CD4-positive, alpha-beta T cell (primary cell): ENCODE measurements around the gene PHYKPL. TPM values are rescaled to one million over a fixed set of nuclear protein-coding genes. Genes with fewer than 3 reads are reported as not detected.

Experiments
- ATAC-seq: fragments of 200-7000 bp; cut with Tn5 transposase; one replicate; pipeline ENCODE4 v1.10.0; 2022; ENCODE audit warnings: mild to moderate bottlenecking; ENCODE audit not compliant: poor library complexity
- CTCF ChIA-PET: fragments of 350-600 bp; sonication (Branson Sonifier 250); formaldehyde crosslinking; loops from one replicate; lab custom pipeline; 2021; ENCODE audit warnings: antibody characterized with exemption, inconsistent platforms; lab: Charles Lee
- POLR2A ChIA-PET: fragments of 350-600 bp; sonication (Branson Sonifier 250); formaldehyde crosslinking; loops from one replicate; lab custom pipeline; 2021; ENCODE audit warnings: antibody characterized with exemption, inconsistent platforms; lab: Charles Lee
- DNase-seq, 14 experiments: peaks; one replicate each; pipeline ENCODE4 v3.0.0-alpha.2; 2013 to 2020; ENCODE audit warnings: mixed read lengths in 2 of 14
- H3K27ac ChIP-seq, 2 donors: one replicate each; pipeline versions ENCODE4 v1.5.1 to v1.7.0; 2013; ENCODE audit warnings: low read length in 2 of 2, low read depth in 1 of 2, mild to moderate bottlenecking in 1 of 2
- H3K27me3 ChIP-seq, 2 experiments: 1 replicate in 1 of 2; 2 replicates in 1 of 2; pipeline versions ENCODE4 v1.6.1 to v1.7.0; 2013; ENCODE audit warnings: low read length in 2 of 2, control low read depth in 1 of 2, mild to moderate bottlenecking in 1 of 2, moderate library complexity in 1 of 2; ENCODE audit not compliant: insufficient read depth in 2 of 2, control insufficient read depth in 1 of 2
- H3K36me3 ChIP-seq: one replicate; pipeline ENCODE4 v1.6.1; 2013; ENCODE audit warnings: low read length, control low read depth; ENCODE audit not compliant: insufficient read depth
- H3K4me1 ChIP-seq: one replicate; pipeline ENCODE4 v1.6.1; 2013; ENCODE audit warnings: low read length, control low read depth; ENCODE audit not compliant: insufficient read depth
- H3K4me3 ChIP-seq: one replicate; pipeline ENCODE4 v1.5.1; 2013; ENCODE audit warnings: mild to moderate bottlenecking, low read length, moderate library complexity
- H3K9me3 ChIP-seq, 2 experiments: 1 replicate in 1 of 2; 2 replicates in 1 of 2; pipeline versions ENCODE4 v1.6.1 to v1.7.0; 2013; ENCODE audit warnings: low read length in 2 of 2, mild to moderate bottlenecking in 2 of 2, control low read depth in 1 of 2, moderate library complexity in 1 of 2; ENCODE audit not compliant: control insufficient read depth in 1 of 2, insufficient read depth in 1 of 2
- H3K27ac Mint-ChIP-seq: one replicate; pipeline ENCODE4 v1.8.0; 2020; ENCODE audit warnings: mixed read lengths
- H3K27me3 Mint-ChIP-seq: one replicate; pipeline ENCODE4 v1.8.0; 2021; ENCODE audit warnings: mixed read lengths
- H3K36me3 Mint-ChIP-seq: one replicate; pipeline ENCODE4 v1.8.0; 2021; ENCODE audit warnings: low read depth, mixed read lengths
- H3K4me1 Mint-ChIP-seq: one replicate; pipeline ENCODE4 v1.8.0; 2021; ENCODE audit warnings: low read depth, mixed read lengths
- H3K4me3 Mint-ChIP-seq: one replicate; pipeline ENCODE4 v1.8.0; 2020; ENCODE audit warnings: mild to moderate bottlenecking, mixed read lengths
- H3K9me3 Mint-ChIP-seq: one replicate; pipeline ENCODE4 v1.8.0; 2020; ENCODE audit warnings: mixed read lengths
- intact Hi-C, 2 experiments: fragments of 100-400 bp; cut with DNase I in 1 of 2; cut with micrococcal nuclease in 1 of 2; formaldehyde crosslinking; loops; one replicate each; pipeline versions ENCODE4 v1.15.1 to v1.9.0; 2023 to 2025; cut with DNase I, micrococcal nuclease
- total RNA-seq, 174 experiments: library from RNA in 2 of 174; stranded (reverse) in 2 of 174; gene quantifications; one replicate each; pipeline ENCODE4 v1.2.3 and lab custom pipeline; 2021 to 2026
- TF ChIP-seq, protein P1 (sequence below): fragments of 200-600 bp; IDR thresholded peaks from one replicate; pipeline ENCODE4 v1.8.0; 2022; ENCODE audit warnings: antibody characterized with exemption, mild to moderate bottlenecking

PHYKPL gene
- total RNA-seq, 2 experiments from 2014 or later = 90.9 to 92.8 TPM

GRCh38 chr5:178208540-178209227 lies 23.9 kb downstream of the PHYKPL start:
- peaks cover 90% of the 10 kb centered on the region for H3K36me3 Mint-ChIP-seq

GRCh38 chr5:178207917-178208280 lies 24.7 kb downstream of the PHYKPL start:
- intact Hi-C loops = loop anchor here in 1 of 2 experiments (2.0 to 10.0 kb wide), 2 partner anchors 55 to 1563 kb away; partner anchors contain the start of genes NHP2 and TSPAN17
- H3K4me1 Mint-ChIP-seq = peaks cover 47% of the 10 kb centered on the region

More at GRCh38 chr5:178208540-178209227, 23.9 kb downstream of the PHYKPL start:
- Histone ChIP-seq H3K36me3 (peaks cover 75% of the 10 kb centered on the region), H3K4me3 (no peak overlapping the region), H3K9me3 (no peaks in the 10 kb centered on the region), H3K27ac (no peak overlapping the region), H3K27me3 (no peaks in the 10 kb centered on the region), H3K4me1 (peaks cover 35% of the 10 kb centered on the region)
- POLR2A ChIA-PET = no interaction called here
- no peak overlapping the region for H3K4me3 Mint-ChIP-seq
- no peak for ATAC-seq
- peaks cover 4% of the 10 kb centered on the region for H3K27me3 Mint-ChIP-seq
- no peaks in the 10 kb centered on the region for H3K9me3 Mint-ChIP-seq
- intact Hi-C loops = loop anchor here in 1 of 2 experiments (10.0 kb wide), 1 partner anchor 1564 kb away; the partner anchor contains the start of gene TSPAN17
- CTCF ChIA-PET = no interaction called here
- TF ChIP-seq, protein P1, sequence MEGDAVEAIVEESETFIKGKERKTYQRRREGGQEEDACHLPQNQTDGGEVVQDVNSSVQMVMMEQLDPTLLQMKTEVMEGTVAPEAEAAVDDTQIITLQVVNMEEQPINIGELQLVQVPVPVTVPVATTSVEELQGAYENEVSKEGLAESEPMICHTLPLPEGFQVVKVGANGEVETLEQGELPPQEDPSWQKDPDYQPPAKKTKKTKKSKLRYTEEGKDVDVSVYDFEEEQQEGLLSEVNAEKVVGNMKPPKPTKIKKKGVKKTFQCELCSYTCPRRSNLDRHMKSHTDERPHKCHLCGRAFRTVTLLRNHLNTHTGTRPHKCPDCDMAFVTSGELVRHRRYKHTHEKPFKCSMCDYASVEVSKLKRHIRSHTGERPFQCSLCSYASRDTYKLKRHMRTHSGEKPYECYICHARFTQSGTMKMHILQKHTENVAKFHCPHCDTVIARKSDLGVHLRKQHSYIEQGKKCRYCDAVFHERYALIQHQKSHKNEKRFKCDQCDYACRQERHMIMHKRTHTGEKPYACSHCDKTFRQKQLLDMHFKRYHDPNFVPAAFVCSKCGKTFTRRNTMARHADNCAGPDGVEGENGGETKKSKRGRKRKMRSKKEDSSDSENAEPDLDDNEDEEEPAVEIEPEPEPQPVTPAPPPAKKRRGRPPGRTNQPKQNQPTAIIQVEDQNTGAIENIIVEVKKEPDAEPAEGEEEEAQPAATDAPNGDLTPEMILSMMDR = no peak
- H3K4me1 Mint-ChIP-seq = peaks cover 47% of the 10 kb centered on the region
- DNase-seq = peak in 1 of 14 experiments; percentile 16
- peak overlapping the region; percentile 83 for H3K27ac Mint-ChIP-seq

DNA sequence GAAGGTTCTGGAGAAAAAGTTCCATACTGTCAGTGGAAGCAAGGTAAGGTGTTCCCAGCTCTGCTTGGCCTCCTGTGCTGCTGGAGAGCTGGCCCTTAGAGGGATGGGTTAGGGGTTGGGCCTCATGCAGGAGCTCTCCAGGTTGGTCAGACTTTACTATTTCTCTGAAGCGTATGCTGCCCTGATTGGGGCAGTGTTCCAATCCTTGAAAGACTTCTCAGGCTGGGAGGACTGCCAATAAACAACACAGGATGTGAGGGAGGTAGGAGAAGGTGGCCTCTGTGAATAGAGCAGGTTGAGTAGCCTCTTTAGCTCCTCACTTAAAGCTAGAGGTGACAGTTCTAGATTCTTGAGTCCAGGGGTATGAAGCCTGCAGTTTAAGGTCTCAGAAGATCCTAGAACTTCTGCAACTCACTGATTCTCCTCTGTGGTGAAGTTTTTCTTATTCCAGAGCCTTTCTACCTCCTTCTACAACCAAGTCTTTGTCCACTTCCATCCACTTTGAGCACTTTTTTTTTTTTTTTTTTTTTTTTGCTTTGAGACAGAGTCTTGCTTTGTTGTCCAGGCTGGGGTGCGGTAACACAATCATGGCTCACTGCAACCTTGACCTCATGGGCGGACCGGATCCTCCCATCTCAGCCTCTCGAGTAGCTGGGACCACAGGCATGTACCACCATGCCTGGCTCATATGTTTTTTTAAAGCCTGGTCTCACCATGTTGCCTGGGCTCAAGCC lies 25.3 kb downstream of the PHYKPL start:
- DNase-seq = peak in 2 of 14 experiments; percentile 10 to 25
- POLR2A ChIA-PET = no interaction called here

More at GRCh38 chr5:178207917-178208280, 24.7 kb downstream of the PHYKPL start:
- TF ChIP-seq, protein P1 = no peak
- Mint-ChIP-seq H3K27ac (peak overlapping the region; percentile 83), H3K4me3 (peak overlapping the region; percentile 48), H3K27me3 (peaks cover 4% of the 10 kb centered on the region), H3K36me3 (peaks cover 82% of the 10 kb centered on the region), H3K9me3 (no peaks in the 10 kb centered on the region)
- Histone ChIP-seq H3K9me3 (no peaks in the 10 kb centered on the region), H3K27me3 (no peaks in the 10 kb centered on the region), H3K27ac (no peak overlapping the region), H3K36me3 (peaks cover 67% of the 10 kb centered on the region), H3K4me3 (no peak overlapping the region), H3K4me1 (peaks cover 37% of the 10 kb centered on the region)
- ChIA-PET POLR2A (no interaction called here), CTCF (interaction anchor here (0.7 to 1.8 kb wide), 2 partner anchors 62 to 417 kb away, joined by 4 to 6 read pairs; no protein-coding TSS in a partner anchor)
- no peak for ATAC-seq
- DNase-seq = no peak

More for the DNA sequence above, 25.3 kb downstream of the PHYKPL start:
- peaks cover 76% of the 10 kb centered on the region for H3K36me3 Mint-ChIP-seq
- peaks cover 4% of the 10 kb centered on the region for H3K27me3 Mint-ChIP-seq
- peak overlapping the region; percentile 83 for H3K27ac Mint-ChIP-seq
- no peaks in the 10 kb centered on the region for H3K9me3 Mint-ChIP-seq
- ATAC-seq = no peak
- Histone ChIP-seq H3K9me3 (no peaks in the 10 kb centered on the region), H3K36me3 (peaks cover 62% of the 10 kb centered on the region), H3K4me3 (no peak overlapping the region), H3K27ac (peak overlapping the region in 1 of 2 donors; percentile 7), H3K4me1 (peaks cover 37% of the 10 kb centered on the region), H3K27me3 (no peaks in the 10 kb centered on the region)
- peak overlapping the region; percentile 85 for H3K4me3 Mint-ChIP-seq
- intact Hi-C loops = loop anchor here in 1 of 2 experiments (2.0 to 10.0 kb wide), 2 partner anchors 55 to 1563 kb away; partner anchors contain the start of genes NHP2 and TSPAN17
- TF ChIP-seq, protein P1 = no peak
- CTCF ChIA-PET = interaction anchor here (0.7 to 1.8 kb wide), 2 partner anchors 61 to 417 kb away, joined by 4 to 6 read pairs; no protein-coding TSS in a partner anchor
- H3K4me1 Mint-ChIP-seq = peaks cover 47% of the 10 kb centered on the region
